ENCODE data around the gene CCDC60.

Gene CCDC60

GRCh38 chr12:119446459-119446858 is 111.9 kb downstream of the CCDC60 start:
- TF ChIP-seq TSHZ2 (CRISPR knock-in tag; IDR thresholded peaks at IDR 0.05) = no peak
- no peak for TF ChIP-seq GLIS3 (CRISPR knock-in tag; IDR thresholded peaks at IDR 0.05)
- TF ChIP-seq ESRRG (CRISPR knock-in tag; IDR thresholded peaks at IDR 0.05) = no peak
- TF ChIP-seq, protein P1, sequence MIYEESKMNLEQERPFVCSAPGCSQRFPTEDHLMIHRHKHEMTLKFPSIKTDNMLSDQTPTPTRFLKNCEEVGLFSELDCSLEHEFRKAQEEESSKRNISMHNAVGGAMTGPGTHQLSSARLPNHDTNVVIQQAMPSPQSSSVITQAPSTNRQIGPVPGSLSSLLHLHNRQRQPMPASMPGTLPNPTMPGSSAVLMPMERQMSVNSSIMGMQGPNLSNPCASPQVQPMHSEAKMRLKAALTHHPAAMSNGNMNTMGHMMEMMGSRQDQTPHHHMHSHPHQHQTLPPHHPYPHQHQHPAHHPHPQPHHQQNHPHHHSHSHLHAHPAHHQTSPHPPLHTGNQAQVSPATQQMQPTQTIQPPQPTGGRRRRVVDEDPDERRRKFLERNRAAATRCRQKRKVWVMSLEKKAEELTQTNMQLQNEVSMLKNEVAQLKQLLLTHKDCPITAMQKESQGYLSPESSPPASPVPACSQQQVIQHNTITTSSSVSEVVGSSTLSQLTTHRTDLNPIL (CRISPR knock-in tag; IDR thresholded peaks at IDR 0.05; ENCODE audit: low read depth) = no peak
- TF ChIP-seq ZC3H10 (CRISPR knock-in tag; IDR thresholded peaks at IDR 0.05) = no peak
- no peak for TF ChIP-seq ZFP3 (CRISPR knock-in tag; IDR thresholded peaks at IDR 0.05)
- no peak for TF ChIP-seq ZNF8 (CRISPR knock-in tag; IDR thresholded peaks at IDR 0.05)
- TF ChIP-seq ARNTL (CRISPR knock-in tag; IDR thresholded peaks at IDR 0.05; ENCODE audit: borderline replicate concordance, low read depth) = no peak
- no peak for TF ChIP-seq PPARA (CRISPR knock-in tag; IDR thresholded peaks at IDR 0.05; ENCODE audit: borderline replicate concordance)
- no peak for TF ChIP-seq TCF4 (CRISPR knock-in tag; IDR thresholded peaks at IDR 0.05; ENCODE audit: borderline replicate concordance)
- TF ChIP-seq CSRNP3 (CRISPR knock-in tag; IDR thresholded peaks at IDR 0.05) = no peak
- no peak for TF ChIP-seq CSDC2 (CRISPR knock-in tag; IDR thresholded peaks at IDR 0.05)
- TF ChIP-seq BACH2 (CRISPR knock-in tag; IDR thresholded peaks at IDR 0.05; ENCODE audit: borderline replicate concordance) = no peak
- TF ChIP-seq SNAI2 (CRISPR knock-in tag; IDR thresholded peaks at IDR 0.05) = no peak
- TF ChIP-seq ZFP30 (CRISPR knock-in tag; IDR thresholded peaks at IDR 0.05) = no peak
- TF ChIP-seq POU6F1 (CRISPR knock-in tag; IDR thresholded peaks at IDR 0.05; ENCODE audit: borderline replicate concordance, low read depth) = no peak
- TF ChIP-seq RARB (CRISPR knock-in tag; IDR thresholded peaks at IDR 0.05) = no peak
- no peak for TF ChIP-seq PATZ1 (CRISPR knock-in tag; IDR thresholded peaks at IDR 0.05; ENCODE audit: borderline replicate concordance)
- no peak for TF ChIP-seq ZNF565 (CRISPR knock-in tag; conservative IDR thresholded peaks at IDR 0.05; ENCODE audit: low read depth)
- peak; percentile 61; the same call in 2 of the 3 replicates for ATAC-seq

- no peak for ATAC-seq
- TF ChIP-seq OSR1 (CRISPR knock-in tag; IDR thresholded peaks at IDR 0.05) = no peak
- no peak for TF ChIP-seq ARNTL (CRISPR knock-in tag; IDR thresholded peaks at IDR 0.05; ENCODE audit: borderline replicate concordance, low read depth)
- no peak for TF ChIP-seq SNAI2 (CRISPR knock-in tag; IDR thresholded peaks at IDR 0.05)
- no peak for TF ChIP-seq GLIS3 (CRISPR knock-in tag; IDR thresholded peaks at IDR 0.05)
- TF ChIP-seq, protein P1 (CRISPR knock-in tag; IDR thresholded peaks at IDR 0.05; ENCODE audit: low read depth) = no peak
- no peak for TF ChIP-seq TSHZ2 (CRISPR knock-in tag; IDR thresholded peaks at IDR 0.05)
- TF ChIP-seq PATZ1 (CRISPR knock-in tag; IDR thresholded peaks at IDR 0.05; ENCODE audit: borderline replicate concordance) = no peak
- TF ChIP-seq RARB (CRISPR knock-in tag; IDR thresholded peaks at IDR 0.05) = no peak
- TF ChIP-seq ZNF8 (CRISPR knock-in tag; IDR thresholded peaks at IDR 0.05) = no peak
- TF ChIP-seq POU6F1 (CRISPR knock-in tag; IDR thresholded peaks at IDR 0.05; ENCODE audit: borderline replicate concordance, low read depth) = no peak
- no peak for TF ChIP-seq TCF4 (CRISPR knock-in tag; IDR thresholded peaks at IDR 0.05; ENCODE audit: borderline replicate concordance)
- TF ChIP-seq CSDC2 (CRISPR knock-in tag; IDR thresholded peaks at IDR 0.05) = no peak
- no peak for TF ChIP-seq PPARA (CRISPR knock-in tag; IDR thresholded peaks at IDR 0.05; ENCODE audit: borderline replicate concordance)
- no peak for TF ChIP-seq ZFP3 (CRISPR knock-in tag; IDR thresholded peaks at IDR 0.05)
These were observed 112.6 kb downstream of the CCDC60 start for GRCh38 chr12:119447126-119447525.

Data from SK-N-SH treated with all-trans-retinoic acid at 6 μM for 48 hours (cell line).